HG03571 (cell line): ENCODE data around the gene DSCAML1.

Experiments used
- ATAC-seq: cut with Tn5 transposase; IDR thresholded peaks from one replicate; pipeline ENCODE4 v1.9.1; 2021; ENCODE audit not compliant: unreplicated experiment

Gene DSCAML1

GRCh38 chr11:117479372-117479771 is 317.6 kb downstream of the DSCAML1 start:
- ATAC-seq: no peak

DNA sequence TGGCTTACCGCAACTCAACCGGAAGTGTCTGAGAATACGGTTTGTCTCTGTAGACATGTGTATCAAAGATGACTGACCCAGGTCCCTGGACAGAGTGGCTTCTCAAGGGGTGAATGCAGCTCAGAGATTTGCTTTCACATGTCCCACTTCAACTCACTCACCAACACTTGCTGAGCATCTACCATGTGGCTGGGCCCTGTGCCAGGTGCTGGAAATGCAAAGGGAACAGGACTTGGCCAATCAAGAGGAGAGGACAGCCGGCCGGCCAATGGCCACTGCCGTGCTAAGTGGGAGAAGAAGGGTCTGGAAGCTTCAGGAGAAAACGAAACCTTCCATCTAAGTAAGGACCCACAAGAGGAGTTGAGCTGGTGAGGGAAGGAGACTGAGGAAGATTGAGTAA is 318.1 kb downstream of the DSCAML1 start:
- no peak for ATAC-seq

- ATAC-seq: no peak
Observed at GRCh38 chr11:117478126-117478860, 318.7 kb downstream of the DSCAML1 start.

- ATAC-seq: no peak
Observed at GRCh38 chr11:117477721-117478120, 319.3 kb downstream of the DSCAML1 start.

DNA sequence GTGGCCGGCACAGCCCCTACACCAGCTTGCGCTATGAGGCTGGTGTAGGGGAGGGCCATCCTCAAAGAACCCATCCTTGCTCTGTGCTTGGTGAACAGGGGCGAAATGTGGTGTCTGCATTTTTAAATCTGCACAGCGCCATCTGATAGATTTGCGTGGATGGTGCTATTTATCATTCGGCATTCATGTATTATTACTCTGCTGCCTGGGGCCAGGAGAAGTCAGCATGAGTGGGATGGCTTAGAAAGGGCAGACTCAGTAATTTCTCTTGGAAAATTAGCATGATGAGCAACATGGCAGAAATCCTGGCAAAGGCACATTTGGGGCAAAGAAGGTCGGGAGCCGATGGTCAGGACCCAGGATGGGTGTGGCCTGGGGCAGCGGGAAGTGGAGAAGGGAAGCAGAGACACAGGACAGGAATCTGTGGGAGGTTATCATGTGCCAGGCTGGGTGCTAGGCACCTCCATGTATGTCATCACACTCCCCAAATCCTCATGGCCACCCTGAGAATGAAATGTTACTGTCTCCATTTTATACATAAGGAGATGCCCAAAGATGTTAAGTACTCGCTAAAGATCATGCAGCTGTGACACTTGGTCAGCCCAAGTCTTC is 320.4 kb downstream of the DSCAML1 start:
- ATAC-seq: no peak

GRCh38 chr11:117475716-117476530 is 321.1 kb downstream of the DSCAML1 start:
- ATAC-seq: no peak

DNA sequence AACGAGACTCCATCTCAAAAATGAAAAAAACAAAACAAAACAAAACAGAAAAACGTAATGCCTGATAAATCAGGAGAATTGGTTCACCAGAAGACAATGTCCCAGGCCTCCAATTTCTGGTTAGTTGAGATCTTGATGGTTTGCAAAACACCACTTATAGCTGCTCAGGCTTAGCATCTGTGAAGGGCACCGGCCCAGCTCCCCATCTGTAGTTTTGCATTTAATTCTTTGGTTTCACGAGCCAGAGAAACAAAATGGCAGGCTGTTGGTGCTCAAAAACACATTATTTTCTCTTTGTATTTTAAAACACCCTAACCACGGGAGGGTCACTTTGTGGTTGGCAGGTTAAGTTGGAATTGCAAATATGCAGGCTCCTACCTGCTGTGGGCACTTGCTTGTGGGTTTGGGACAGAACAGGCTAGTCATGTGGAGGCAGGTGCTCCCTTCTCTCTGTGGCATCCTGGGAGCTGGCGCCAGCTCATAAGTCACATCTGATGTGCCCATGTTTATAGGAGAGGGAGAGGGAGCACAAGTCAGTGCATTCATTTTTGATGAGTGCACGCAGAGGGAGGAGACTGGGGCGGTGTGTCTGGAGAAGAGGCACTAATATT is 323.4 kb downstream of the DSCAML1 start:
- ATAC-seq: no peak

GRCh38 chr11:117471776-117472175 is 325.2 kb downstream of the DSCAML1 start:
- no peak for ATAC-seq

GRCh38 chr11:117470576-117470975 is 326.4 kb downstream of the DSCAML1 start:
- ATAC-seq: no peak

DNA sequence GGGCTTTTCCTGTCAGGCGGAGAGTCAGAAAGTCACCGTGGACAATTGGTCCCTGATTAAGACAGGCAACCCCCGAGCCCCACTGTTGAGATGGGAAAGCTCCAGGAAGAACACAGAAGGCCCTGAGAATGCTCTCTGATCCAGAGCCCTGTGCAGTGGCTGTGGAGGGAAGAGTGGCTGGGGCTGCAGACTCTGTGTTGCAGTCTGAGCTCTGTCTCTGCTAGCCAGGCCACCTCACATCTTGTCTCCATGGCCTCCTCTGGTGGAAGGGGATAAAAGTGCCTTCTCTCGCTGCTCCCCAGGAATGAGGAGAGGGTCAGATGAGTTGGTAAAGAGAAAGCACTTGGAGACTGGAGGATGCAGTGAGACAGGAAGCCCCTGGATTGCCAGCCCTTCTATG is 328.1 kb downstream of the DSCAML1 start:
- ATAC-seq: no peak

DNA sequence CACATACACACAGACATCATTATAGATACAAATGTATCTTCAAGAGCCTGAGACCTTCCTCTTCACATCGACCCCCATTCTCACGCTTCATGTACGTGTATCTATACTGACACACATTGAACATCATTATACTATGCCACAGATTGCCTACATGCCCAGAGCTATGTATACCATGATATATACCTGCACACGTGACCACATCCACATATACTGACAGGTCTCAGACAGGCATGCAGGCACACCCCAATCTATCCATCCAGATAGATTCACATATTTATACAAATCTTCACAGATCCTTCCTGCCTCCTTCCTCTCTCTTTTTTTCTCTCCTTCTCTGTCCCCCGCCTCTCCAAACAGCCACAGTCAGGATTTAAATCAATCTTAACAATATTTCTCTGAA is 329.2 kb downstream of the DSCAML1 start:
- no peak for ATAC-seq

DNA sequence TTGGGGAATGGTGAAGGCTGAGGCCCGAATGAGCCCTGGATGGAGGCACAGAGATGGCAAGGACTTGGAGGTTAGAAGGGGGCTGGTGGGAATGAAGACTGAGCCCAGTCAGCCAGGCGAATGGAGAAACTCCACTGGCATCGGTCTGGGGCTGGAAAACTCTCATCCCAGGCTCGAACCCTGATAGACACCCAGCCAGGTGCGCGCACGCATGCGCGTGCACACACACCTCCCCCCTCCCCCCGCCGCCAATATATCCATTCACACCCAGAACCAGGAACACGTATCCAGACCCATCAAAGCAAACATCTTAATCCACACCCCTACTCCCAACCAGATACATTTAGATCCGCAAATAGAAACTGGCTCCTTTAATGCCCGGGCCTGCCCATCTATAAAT is 330.1 kb downstream of the DSCAML1 start:
- ATAC-seq: no peak

DNA sequence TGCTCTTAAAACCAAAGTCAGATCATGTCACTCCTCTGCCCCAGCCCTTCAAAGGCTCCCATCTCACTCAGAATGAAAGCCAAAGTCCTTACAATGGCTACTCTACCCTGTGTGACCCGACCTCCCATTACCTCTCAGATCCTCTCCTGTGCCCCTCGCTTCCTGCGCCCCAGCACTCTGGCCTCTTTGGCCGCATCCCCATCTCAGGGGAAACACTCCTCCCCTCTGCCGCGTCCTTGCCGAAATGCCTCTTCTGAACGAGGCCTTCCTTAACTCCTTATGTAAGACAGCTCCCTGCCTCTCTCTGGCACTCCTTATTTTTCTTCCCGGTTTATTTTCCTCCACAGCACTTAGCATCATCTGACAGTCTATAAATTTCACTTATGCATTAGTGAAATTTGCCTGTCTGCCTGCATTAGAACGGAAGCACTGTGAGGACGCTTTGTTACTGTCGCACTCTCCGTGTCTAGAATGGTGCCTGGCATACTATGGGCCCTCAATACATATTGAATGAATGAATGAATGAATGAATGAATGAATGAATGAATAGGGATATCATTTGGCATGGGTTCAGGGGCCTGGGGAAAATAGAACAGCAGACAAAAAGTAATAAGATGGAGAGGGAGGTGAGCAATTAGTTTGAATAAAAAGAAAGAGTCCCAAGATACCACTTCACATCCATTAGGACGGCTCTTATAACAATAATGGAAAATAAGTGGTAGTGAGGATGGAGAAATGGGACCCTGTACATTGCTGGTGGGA is 331.6 kb downstream of the DSCAML1 start:
- no peak for ATAC-seq

GRCh38 chr11:117464778-117465177 is 332.2 kb downstream of the DSCAML1 start:
- ATAC-seq: no peak

DNA sequence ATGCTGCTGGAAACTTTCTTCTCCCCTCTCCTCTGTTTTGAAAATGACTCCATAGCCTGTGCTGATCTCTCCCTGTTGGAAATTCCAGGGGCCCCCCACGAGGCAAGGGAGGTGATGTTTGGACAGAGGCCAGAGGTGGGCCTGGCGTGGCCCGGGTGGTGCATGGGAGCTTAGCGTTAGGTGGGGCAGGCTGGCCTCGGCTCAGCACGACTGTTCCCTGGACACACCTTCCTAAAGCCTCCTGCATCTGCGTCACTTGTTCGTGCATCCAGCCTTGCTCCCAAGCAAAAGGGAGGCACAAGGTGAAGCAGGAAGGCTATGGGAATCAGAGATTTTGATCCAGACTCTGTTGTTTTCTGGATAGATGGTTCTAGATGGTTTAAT is 334.2 kb downstream of the DSCAML1 start:
- ATAC-seq: no peak

DNA sequence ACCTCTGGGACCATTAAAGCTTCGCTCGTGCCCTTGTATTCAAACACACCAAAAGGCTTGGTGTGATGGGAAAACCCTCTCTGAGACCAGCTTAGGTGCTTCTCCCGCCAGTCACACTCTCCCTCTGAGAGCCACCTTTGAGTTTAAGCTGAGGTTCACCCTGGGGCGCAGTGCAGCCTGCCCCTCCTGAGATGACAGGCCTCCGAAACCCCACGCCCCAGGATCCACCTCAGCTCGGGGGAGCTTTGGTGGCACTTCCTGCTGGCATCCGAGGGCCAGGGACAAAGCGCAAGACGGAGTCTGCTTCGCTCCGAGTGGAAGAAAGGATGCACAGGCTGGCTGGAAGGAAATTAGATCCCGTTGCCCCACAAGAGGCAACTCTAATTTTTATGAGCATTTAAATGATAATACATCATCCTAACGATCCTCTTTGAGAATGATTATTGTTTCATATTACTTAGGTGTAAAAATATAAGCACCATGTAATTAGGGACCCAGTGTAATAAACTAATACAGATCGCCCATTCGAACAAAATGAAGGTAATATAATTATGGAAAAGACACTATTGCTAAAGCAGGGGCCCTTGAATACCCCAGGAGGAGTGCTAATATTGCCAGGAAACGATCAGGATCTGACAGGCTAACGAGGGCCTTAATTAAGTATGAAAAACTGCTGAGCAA is 334.7 kb downstream of the DSCAML1 start:
- no peak for ATAC-seq

DNA sequence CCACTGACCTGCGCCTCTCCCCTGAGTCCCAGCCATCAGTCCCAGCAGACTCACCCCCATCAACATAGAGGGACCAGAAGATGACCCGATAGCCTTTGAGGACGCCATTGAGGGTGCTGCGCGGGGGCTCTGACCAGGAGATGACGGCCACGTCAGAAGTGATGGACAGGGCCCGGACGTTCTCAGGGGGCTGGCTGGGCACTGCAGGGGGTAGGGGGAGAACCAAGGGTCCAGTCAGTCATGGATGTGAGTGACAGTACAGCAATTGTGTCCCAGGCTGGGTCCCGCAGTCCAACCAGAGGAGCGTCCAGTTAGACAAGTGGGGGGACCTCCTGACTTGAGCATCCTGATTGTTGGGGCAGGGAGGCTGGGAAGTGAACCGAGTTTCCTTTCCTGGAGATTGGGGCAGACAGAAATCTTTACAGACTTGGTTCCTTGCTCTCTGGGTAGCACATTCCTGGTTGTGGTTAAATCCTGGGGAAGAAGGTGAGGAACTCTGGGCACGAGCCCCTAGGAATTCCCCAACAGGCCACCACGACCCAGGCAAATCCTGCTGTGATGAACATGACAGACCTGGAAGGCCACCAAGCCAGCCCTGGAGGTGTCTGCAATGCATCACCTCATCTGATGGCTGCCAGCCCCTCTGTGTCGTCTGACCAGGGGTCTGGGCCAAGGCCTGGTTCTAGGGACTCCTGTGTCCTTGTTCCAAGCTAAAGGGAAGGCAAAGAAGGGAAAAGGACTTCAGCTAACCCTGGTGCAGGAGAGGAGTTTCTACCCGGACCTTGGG is 335.4 kb downstream of the DSCAML1 start:
- no peak for ATAC-seq

DNA sequence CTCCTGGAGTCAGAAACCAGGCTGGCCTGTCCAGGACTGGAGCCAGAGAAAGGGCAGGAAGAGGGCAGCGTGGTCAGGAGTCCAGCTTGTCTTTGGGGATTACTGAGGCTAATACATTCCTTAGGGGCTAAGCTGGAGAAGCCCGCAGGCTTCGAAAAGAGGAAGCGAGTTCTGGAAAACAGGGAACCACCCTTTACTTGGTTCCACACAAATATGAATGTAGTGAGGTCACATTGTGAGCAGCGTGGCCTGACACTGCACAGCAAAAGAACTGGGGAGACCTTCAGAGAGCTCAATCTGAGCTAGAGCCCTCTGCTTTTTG is 337.1 kb downstream of the DSCAML1 start:
- no peak for ATAC-seq

DNA sequence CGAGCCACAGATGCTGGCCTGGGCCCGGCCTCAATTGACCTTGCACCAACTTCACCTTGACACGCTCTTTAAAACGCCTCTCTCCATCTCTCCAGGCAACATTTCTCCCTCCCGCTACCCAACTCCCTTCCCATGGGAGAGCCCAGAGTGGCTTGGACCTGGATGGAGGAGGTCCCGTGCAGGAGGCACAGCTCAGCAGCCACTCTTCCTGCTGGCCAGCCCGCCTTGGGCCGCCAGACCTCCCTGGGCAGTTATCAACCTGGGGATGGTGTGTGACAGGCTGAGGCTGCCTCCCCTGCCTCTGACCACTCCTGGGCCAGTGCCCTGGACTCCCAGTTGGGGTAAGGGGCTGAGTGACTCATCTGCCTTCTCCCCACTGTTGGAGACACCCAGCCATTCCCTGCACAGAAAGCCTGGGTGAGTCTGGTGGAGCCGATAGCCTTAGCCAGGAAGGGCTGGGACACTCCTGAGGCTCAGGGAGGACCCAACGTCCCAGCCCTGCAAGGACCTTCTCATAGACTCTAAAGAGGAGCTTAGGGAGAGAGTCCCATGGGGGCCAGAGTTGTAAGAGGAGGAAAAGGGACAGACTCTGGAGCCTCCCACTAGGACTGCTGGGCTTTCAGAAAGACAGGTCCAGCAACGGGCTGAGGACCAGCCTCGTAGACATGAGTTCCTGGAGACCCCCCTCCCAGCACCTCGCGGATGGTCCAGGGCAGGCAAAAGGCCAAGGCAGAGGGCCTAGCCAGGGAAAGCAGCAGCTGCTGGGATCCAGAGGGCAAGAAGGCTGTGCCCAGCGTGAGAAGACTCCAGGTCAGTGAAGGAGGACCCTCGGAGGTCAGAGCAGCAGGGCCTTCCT is 337.7 kb downstream of the DSCAML1 start:
- no peak for ATAC-seq
